MCF 10A (cell line): Measurements from ENCODE around the gene POU5F1. TPM values are rescaled to one million over a fixed set of nuclear protein-coding genes. Genes with fewer than 3 reads are reported as not detected.

Experiments used
- BruUV-seq: library from RNA; stranded (reverse); fragments of 400-500 nt; replicated peaks from 2 replicates; lab custom pipeline; 2021; lab: Mats Ljungman, UMichigan
- CTCF ChIA-PET: fragments of 300-600 bp; sonication (Branson Sonifier 250); formaldehyde crosslinking; extraction: SDS; loops from one replicate; lab custom pipeline; 2021; ENCODE audit warnings: antibody characterized with exemption, inconsistent platforms; lab: Yijun Ruan, JAX
- POLR2A ChIA-PET: fragments of 300-600, 350-650 bp; sonication (Branson Sonifier 250); formaldehyde crosslinking; extraction: SDS; loops from one replicate; lab custom pipeline; 2020; ENCODE audit warnings: antibody characterized with exemption, inconsistent platforms; lab: Yijun Ruan, JAX
- DNase-seq: peaks from one replicate; pipeline ENCODE4 v3.0.0-alpha.2; 2018; ENCODE audit not compliant: unreplicated experiment
- H3K27ac Mint-ChIP-seq: one replicate; pipeline ENCODE4 v1.8.0; 2022; ENCODE audit warnings: mild to moderate bottlenecking, low read depth, mixed read lengths; ENCODE audit not compliant: unreplicated experiment
- H3K27me3 Mint-ChIP-seq: one replicate; pipeline ENCODE4 v1.8.0; 2022; ENCODE audit warnings: mixed read lengths; ENCODE audit not compliant: insufficient read depth, unreplicated experiment
- H3K36me3 Mint-ChIP-seq: one replicate; pipeline ENCODE4 v1.8.0; 2022; ENCODE audit warnings: mild to moderate bottlenecking, moderate library complexity, mixed read lengths; ENCODE audit not compliant: insufficient read depth, unreplicated experiment
- H3K4me1 Mint-ChIP-seq: one replicate; pipeline ENCODE4 v1.8.0; 2022; ENCODE audit warnings: mixed read lengths; ENCODE audit not compliant: insufficient read depth, unreplicated experiment
- H3K4me3 Mint-ChIP-seq: one replicate; pipeline ENCODE4 v1.8.0; 2022; ENCODE audit warnings: mild to moderate bottlenecking, moderate library complexity, mixed read lengths; ENCODE audit not compliant: unreplicated experiment
- H3K9me3 Mint-ChIP-seq: one replicate; pipeline ENCODE4 v1.8.0; 2022; ENCODE audit warnings: mixed read lengths; ENCODE audit not compliant: unreplicated experiment
- intact Hi-C: fragments of 100-400 bp; cut with micrococcal nuclease; formaldehyde crosslinking; loops from 2 replicates; pipeline ENCODE4 v1.14.1; 2022
- total RNA-seq: library from RNA; stranded (reverse); gene quantifications from 2 replicates; pipeline ENCODE4 v1.2.3, GENCODE V29; 2022
- TF ChIP-seq, protein P1 (sequence below): fragments of 200-600 bp; IDR thresholded peaks from one replicate; pipeline ENCODE4 v1.8.0; 2022; ENCODE audit warnings: antibody characterized with exemption, mild to moderate bottlenecking; ENCODE audit not compliant: unreplicated experiment

Gene POU5F1
- total RNA-seq, 1 experiment from 2014 or later, result 1.5 TPM

- no peaks in the 10 kb centered on the region for H3K9me3 Mint-ChIP-seq
- H3K36me3 Mint-ChIP-seq, result peaks cover 3% of the 10 kb centered on the region
- H3K27ac Mint-ChIP-seq, result no peak overlapping the region
- no TSS peak for BruUV-seq
- H3K27me3 Mint-ChIP-seq, result no peaks in the 10 kb centered on the region
- intact Hi-C loops, result no loop called here
- TF ChIP-seq, protein P1, sequence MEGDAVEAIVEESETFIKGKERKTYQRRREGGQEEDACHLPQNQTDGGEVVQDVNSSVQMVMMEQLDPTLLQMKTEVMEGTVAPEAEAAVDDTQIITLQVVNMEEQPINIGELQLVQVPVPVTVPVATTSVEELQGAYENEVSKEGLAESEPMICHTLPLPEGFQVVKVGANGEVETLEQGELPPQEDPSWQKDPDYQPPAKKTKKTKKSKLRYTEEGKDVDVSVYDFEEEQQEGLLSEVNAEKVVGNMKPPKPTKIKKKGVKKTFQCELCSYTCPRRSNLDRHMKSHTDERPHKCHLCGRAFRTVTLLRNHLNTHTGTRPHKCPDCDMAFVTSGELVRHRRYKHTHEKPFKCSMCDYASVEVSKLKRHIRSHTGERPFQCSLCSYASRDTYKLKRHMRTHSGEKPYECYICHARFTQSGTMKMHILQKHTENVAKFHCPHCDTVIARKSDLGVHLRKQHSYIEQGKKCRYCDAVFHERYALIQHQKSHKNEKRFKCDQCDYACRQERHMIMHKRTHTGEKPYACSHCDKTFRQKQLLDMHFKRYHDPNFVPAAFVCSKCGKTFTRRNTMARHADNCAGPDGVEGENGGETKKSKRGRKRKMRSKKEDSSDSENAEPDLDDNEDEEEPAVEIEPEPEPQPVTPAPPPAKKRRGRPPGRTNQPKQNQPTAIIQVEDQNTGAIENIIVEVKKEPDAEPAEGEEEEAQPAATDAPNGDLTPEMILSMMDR, result no peak
- POLR2A ChIA-PET, result interaction anchor here (0.7 kb wide), 1 partner anchor 17 kb away, joined by 3 read pairs; no protein-coding TSS in a partner anchor
- no peak overlapping the region for H3K4me3 Mint-ChIP-seq
- CTCF ChIA-PET, result interaction anchor here (0.9 kb wide), 1 partner anchor 15 kb away, joined by 5 read pairs; no protein-coding TSS in a partner anchor
- peaks cover 15% of the 10 kb centered on the region for H3K4me1 Mint-ChIP-seq
- peak; percentile 5 for DNase-seq
Observed at GRCh38 chr6:31175971-31176370, 5.5 kb upstream of the POU5F1 start.

GRCh38 chr6:31174378-31174777 lies 3.9 kb upstream of the POU5F1 start:
- POLR2A ChIA-PET, result no interaction called here
- no peak for DNase-seq
- no TSS peak for BruUV-seq
- Mint-ChIP-seq H3K4me1 (peaks cover 18% of the 10 kb centered on the region), H3K36me3 (no peaks in the 10 kb centered on the region), H3K9me3 (no peaks in the 10 kb centered on the region), H3K27ac (no peak overlapping the region), H3K4me3 (no peak overlapping the region), H3K27me3 (no peaks in the 10 kb centered on the region)
- TF ChIP-seq, protein P1, result no peak
- intact Hi-C loops, result no loop called here
- CTCF ChIA-PET, result interaction anchor here (0.7 kb wide), 1 partner anchor 12 kb away, joined by 3 read pairs; no protein-coding TSS in a partner anchor

DNA sequence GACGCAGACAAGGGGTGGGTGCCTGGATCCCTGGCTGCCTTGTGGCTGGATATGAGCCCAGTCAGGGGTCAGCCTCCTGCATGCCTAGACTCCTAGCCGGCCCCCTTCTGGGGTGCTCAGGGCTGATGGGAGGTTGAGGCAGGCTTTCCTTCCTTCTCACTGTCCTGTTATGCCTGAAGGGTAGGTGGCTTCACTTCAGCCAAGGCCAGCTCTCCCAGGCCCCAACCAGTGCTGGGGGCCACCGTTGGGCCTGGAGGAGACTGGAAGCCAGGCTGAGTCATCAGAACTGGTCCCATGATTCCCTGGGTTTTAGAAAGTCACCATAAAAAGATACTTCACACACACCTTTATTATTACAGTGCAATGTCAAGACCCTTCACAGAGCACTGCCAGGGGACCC lies 2.9 kb upstream of the POU5F1 start:
- DNase-seq, result no peak
- Mint-ChIP-seq H3K4me3 (no peak overlapping the region), H3K27ac (no peak overlapping the region), H3K4me1 (peaks cover 14% of the 10 kb centered on the region), H3K36me3 (peaks cover 5% of the 10 kb centered on the region), H3K27me3 (no peaks in the 10 kb centered on the region), H3K9me3 (no peaks in the 10 kb centered on the region)
- ChIA-PET POLR2A (interaction anchor here (1.3 kb wide), 1 partner anchor 15 kb away, joined by 3 read pairs; the partner anchor contains the start of gene TCF19), CTCF (no interaction called here)
- TF ChIP-seq, protein P1, result no peak
- intact Hi-C loops, result no loop called here
- BruUV-seq, result no TSS peak

GRCh38 chr6:31172973-31173384 lies 2.5 kb upstream of the POU5F1 start:
- TF ChIP-seq, protein P1, result no peak
- no peak overlapping the region for H3K27ac Mint-ChIP-seq
- H3K27me3 Mint-ChIP-seq, result no peaks in the 10 kb centered on the region
- BruUV-seq, result no TSS peak
- H3K9me3 Mint-ChIP-seq, result no peaks in the 10 kb centered on the region
- DNase-seq, result no peak
- H3K4me3 Mint-ChIP-seq, result no peak overlapping the region
- intact Hi-C loops, result no loop called here
- peaks cover 14% of the 10 kb centered on the region for H3K4me1 Mint-ChIP-seq
- H3K36me3 Mint-ChIP-seq, result peaks cover 5% of the 10 kb centered on the region
- ChIA-PET CTCF (no interaction called here), POLR2A (interaction anchor here (1.3 kb wide), 1 partner anchor 15 kb away, joined by 3 read pairs; the partner anchor contains the start of gene TCF19)
